Endothelial cell of umbilical vein (primary cell): ENCODE data around the gene RNF135. TPM values are rescaled to one million over a fixed set of nuclear protein-coding genes. Genes with fewer than 3 reads are reported as not detected.
A peak's percentile ranks its signal among the peaks of the same experiment; 100 is the strongest.

ENCODE experiments used
- Bru-seq: library from RNA; stranded (reverse); fragments of 400-500 nt; gene quantifications from one replicate; lab custom pipeline; 2021; lab: Mats Ljungman, UMichigan
- BruChase-seq, 2 experiments: library from RNA; stranded (reverse); fragments of 400-500 nt; gene quantifications; one replicate each; lab custom pipeline; 2021; lab: Mats Ljungman, UMichigan
- BruUV-seq: library from RNA; stranded (reverse); fragments of 400-500 nt; replicated peaks from 2 replicates; lab custom pipeline; 2021; lab: Mats Ljungman, UMichigan
- CTCF ChIA-PET: fragments of 300-600, 350-600 bp; sonication (Branson Sonifier 250); formaldehyde crosslinking; loops from one replicate; lab custom pipeline; 2021; ENCODE audit warnings: antibody characterized with exemption, inconsistent platforms; lab: Charles Lee
- POLR2A ChIA-PET: fragments of 300-600, 350-600 bp; sonication (Branson Sonifier 250); formaldehyde crosslinking; loops from one replicate; lab custom pipeline; 2021; ENCODE audit warnings: antibody characterized with exemption, inconsistent platforms; lab: Charles Lee
- DNase-seq: peaks from one replicate; pipeline ENCODE4 v3.0.0-alpha.2; 2011; ENCODE audit warnings: low read depth, low spot score
- FAIRE-seq: peaks from 2 replicates; lab custom pipeline; 2011; peaks lifted over from hg19 to GRCh38; lab: Jason Lieb, UNC
- H2AFZ ChIP-seq: 2 replicates; pipeline ENCODE4 v1.6.0; 2012; ENCODE audit warnings: low read depth, low read length, control low read depth, inconsistent platforms
- H3K27ac ChIP-seq: 2 replicates; pipeline ENCODE4 v1.5.1; 2011; ENCODE audit warnings: low read depth, mild to moderate bottlenecking, control low read depth, low read length, moderate library complexity; ENCODE audit not compliant: insufficient read depth
- H3K27me3 ChIP-seq, 2 experiments: 2 replicates each; pipeline versions ENCODE4 v1.6.0 to v1.6.1; 2011; ENCODE audit warnings: low read length in 2 of 2, mixed read lengths in 1 of 2; ENCODE audit not compliant: control insufficient read depth in 2 of 2, insufficient read depth in 2 of 2
- H3K36me3 ChIP-seq, 2 experiments: 2 replicates in 1 of 2; 3 replicates in 1 of 2; pipeline ENCODE4 v1.5.1; 2011; ENCODE audit warnings: low read length in 2 of 2, mild to moderate bottlenecking in 1 of 2, moderate library complexity in 1 of 2; ENCODE audit not compliant: control insufficient read depth in 2 of 2, insufficient read depth in 2 of 2; ENCODE audit errors: extremely low read depth in 1 of 2
- H3K4me1 ChIP-seq: 3 replicates; pipeline ENCODE4 v1.5.1; 2011; ENCODE audit warnings: mild to moderate bottlenecking, low read length; ENCODE audit not compliant: control insufficient read depth, insufficient read depth; ENCODE audit errors: extremely low read depth
- H3K4me2 ChIP-seq: 2 replicates; pipeline ENCODE4 v1.6.1; 2011; ENCODE audit warnings: low read length, control low read depth, mixed read lengths; ENCODE audit not compliant: insufficient read depth
- H3K4me3 ChIP-seq, 3 experiments: fragments of 200-600 bp in 1 of 3; sonication (generic), shearing (Covaris generic) in 1 of 3; replicated peaks in 1 of 3; 2 replicates each; pipeline ENCODE4 v1.5.1; 2011 to 2016; ENCODE audit warnings: control low read depth in 3 of 3, low read length in 3 of 3, mild to moderate bottlenecking in 2 of 3, inconsistent platforms in 1 of 3, low read depth in 1 of 3, moderate library complexity in 1 of 3; ENCODE audit not compliant: insufficient read depth in 1 of 3
- H3K79me2 ChIP-seq: 2 replicates; pipeline ENCODE4 v1.6.0; 2012; ENCODE audit warnings: low read length, inconsistent platforms; ENCODE audit not compliant: control insufficient read depth, insufficient read depth
- H3K9ac ChIP-seq: replicated peaks from 2 replicates; pipeline ENCODE3; 2011; ENCODE audit warnings: low read length, control low read depth; ENCODE audit not compliant: insufficient read depth; ENCODE audit errors: extremely low read depth
- H3K9me1 ChIP-seq: replicated peaks from 3 replicates; pipeline ENCODE4 v1.6.0; 2011; ENCODE audit warnings: mild to moderate bottlenecking, low read length; ENCODE audit not compliant: control insufficient read depth, insufficient read depth; ENCODE audit errors: extremely low read depth
- H3K9me3 ChIP-seq: replicated peaks from 2 replicates; pipeline ENCODE4 v1.5.1; 2012; ENCODE audit warnings: low read length, inconsistent platforms; ENCODE audit not compliant: control insufficient read depth, insufficient read depth
- H4K20me1 ChIP-seq: replicated peaks from 2 replicates; pipeline ENCODE3; 2011; ENCODE audit warnings: mild to moderate bottlenecking, low read length; ENCODE audit not compliant: control insufficient read depth, insufficient read depth; ENCODE audit errors: extremely low read depth
- JUN ChIP-seq: IDR thresholded peaks from 2 replicates; pipeline ENCODE4 v1.6.1; 2011; ENCODE audit warnings: borderline replicate concordance, low read depth; ENCODE audit not compliant: insufficient read length, insufficient read depth
- POLR2A ChIP-seq: IDR thresholded peaks from 2 replicates; pipeline ENCODE4 v1.6.1; 2012; ENCODE audit warnings: low read depth, mild to moderate bottlenecking, control low read depth, low read length
- POLR2AphosphoS5 ChIP-seq: IDR thresholded peaks from 2 replicates; pipeline ENCODE4 v1.6.1; 2012; ENCODE audit warnings: low read depth, mild to moderate bottlenecking, control low read depth, low read length, moderate library complexity; ENCODE audit not compliant: insufficient read depth
- dilution Hi-C: fragments of 300-500 bp; cut with MboI; formaldehyde crosslinking; loops from one replicate; pipeline ENCODE4 v1.15.0; 2019; ENCODE audit warnings: low sequenced_read_pairs; ENCODE audit not compliant: extremely low pct_ligation_motif_present
- intact Hi-C: fragments of 100-400 bp; cut with micrococcal nuclease; formaldehyde crosslinking; loops from one replicate; pipeline ENCODE4 v1.10.0; 2022
- long read RNA-seq: library from polyadenylated mRNA; stranded (forward); transcript quantifications from one replicate; pipeline ENCODE4 v2.0.0, GENCODE V29; 2021
- polyA minus RNA-seq, 3 experiments: library from RNA; depleted of rRNA, polyadenylated mRNA; stranded (reverse); fragments of >200 nt; gene quantifications; 1 replicate in 1 of 3; 2 replicates in 2 of 3; pipeline ENCODE4 v1.2.3, GENCODE V29; 2011
- polyA plus RNA-seq, 4 experiments: library from polyadenylated mRNA; depleted of rRNA in 3 of 4; stranded (reverse) in 3 of 4; unstranded in 1 of 4; fragments of >200 nt; gene quantifications; 2 replicates each; pipeline versions ENCODE4 v1.2.1 to v1.2.3, GENCODE V29; 2011 to 2012; ENCODE audit warnings: missing spikeins in 1 of 4
- total RNA-seq: library from RNA; stranded (reverse); gene quantifications from 2 replicates; pipeline ENCODE4 v1.2.3, GENCODE V29; 2021
- TF ChIP-seq, protein P1 (sequence below): IDR thresholded peaks from 2 replicates; pipeline ENCODE4 v1.6.1; 2011; ENCODE audit not compliant: insufficient read depth, insufficient read length
- TF ChIP-seq, protein P2 (sequence below), 2 donors: IDR thresholded peaks; 1 replicate in 1 of 2; 2 replicates in 1 of 2; pipeline ENCODE4 v1.5.1; 2011; ENCODE audit warnings: low read length in 2 of 2, mild to moderate bottlenecking in 2 of 2, moderate library complexity in 2 of 2, control low read depth in 1 of 2, inconsistent platforms in 1 of 2, low read depth in 1 of 2; ENCODE audit not compliant: insufficient read depth in 1 of 2; ENCODE audit errors: extremely low read depth in 1 of 2

RNF135 gene, protein sequence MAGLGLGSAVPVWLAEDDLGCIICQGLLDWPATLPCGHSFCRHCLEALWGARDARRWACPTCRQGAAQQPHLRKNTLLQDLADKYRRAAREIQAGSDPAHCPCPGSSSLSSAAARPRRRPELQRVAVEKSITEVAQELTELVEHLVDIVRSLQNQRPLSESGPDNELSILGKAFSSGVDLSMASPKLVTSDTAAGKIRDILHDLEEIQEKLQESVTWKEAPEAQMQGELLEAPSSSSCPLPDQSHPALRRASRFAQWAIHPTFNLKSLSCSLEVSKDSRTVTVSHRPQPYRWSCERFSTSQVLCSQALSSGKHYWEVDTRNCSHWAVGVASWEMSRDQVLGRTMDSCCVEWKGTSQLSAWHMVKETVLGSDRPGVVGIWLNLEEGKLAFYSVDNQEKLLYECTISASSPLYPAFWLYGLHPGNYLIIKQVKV
- total RNA-seq = 11.6 and 11.7 TPM in 2 replicates
- 12.0 and 13.4 TPM in 2 replicates for polyA plus RNA-seq
- polyA plus RNA-seq (2011; cell fraction: cytosol; rRNA removed) = 12.8 and 13.8 TPM in 2 replicates
- 7.0 and 7.5 TPM in 2 replicates for polyA plus RNA-seq (2011; cell fraction: nucleus; rRNA removed)
- 13.4 and 16.8 TPM in 2 replicates for polyA plus RNA-seq (2012)
- polyA minus RNA-seq = 9.5 and 10.0 TPM in 2 replicates
- polyA minus RNA-seq (2011; cell fraction: cytosol; rRNA and poly(A)+ RNA removed) = 9.8 TPM
- 2.5 and 2.8 TPM in 2 replicates for polyA minus RNA-seq (2011; cell fraction: nucleus; rRNA and poly(A)+ RNA removed)
- percentile 57 among the genes with signal in this experiment for Bru-seq, nascent RNA
- BruChase-seq, experiment 1, labeled RNA remaining after a 6-hour chase = percentile 66 among the genes with signal in this experiment
- percentile 62 among the genes with signal in this experiment for BruChase-seq, experiment 2, labeled RNA remaining after a 2-hour chase
- long read RNA-seq, transcript RNF135-201 (4 exons, 1,905 nt) = minor isoform, 9 of 56 reads
- long read RNA-seq, transcript RNF135-202 (5 exons, 2,892 nt) = major isoform, 17 of 56 reads
- long read RNA-seq, partial matches to known transcripts = 25 of 56 reads
- long read RNA-seq, other reads (novel, unspliced or antisense) = 4 of 56 reads

DNA sequence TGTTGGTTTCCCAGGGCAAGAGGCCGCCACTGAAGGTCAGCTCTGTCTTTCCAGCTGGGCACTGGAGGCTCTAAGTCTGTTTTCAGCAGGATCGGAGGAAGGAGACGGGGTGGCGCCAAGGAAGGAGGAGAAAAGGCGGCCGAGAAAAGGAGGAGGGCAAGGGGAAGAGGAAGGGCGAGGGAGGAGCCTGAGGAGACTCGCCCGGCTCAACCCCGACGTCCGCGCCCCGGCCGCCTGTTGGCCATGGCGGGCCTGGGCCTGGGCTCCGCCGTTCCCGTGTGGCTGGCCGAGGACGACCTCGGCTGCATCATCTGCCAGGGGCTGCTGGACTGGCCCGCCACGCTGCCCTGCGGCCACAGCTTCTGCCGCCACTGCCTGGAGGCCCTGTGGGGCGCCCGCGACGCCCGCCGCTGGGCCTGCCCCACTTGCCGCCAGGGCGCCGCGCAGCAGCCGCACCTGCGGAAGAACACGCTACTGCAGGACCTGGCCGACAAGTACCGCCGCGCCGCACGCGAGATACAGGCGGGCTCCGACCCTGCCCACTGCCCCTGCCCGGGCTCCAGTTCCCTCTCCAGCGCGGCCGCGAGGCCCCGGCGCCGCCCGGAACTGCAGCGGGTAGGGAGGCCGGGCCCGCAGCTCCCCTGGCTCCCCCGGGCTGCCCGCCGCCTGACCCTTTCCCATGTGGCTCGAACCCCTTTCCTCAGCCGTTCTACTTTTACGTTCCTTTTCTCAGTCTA, at the start of gene RNF135:
Gene RNF135, plus strand, starts transcription at position 209 of the 737 bp plus-strand sequence. Its CDS starts 35 bp downstream, at position 244.
- H3K9me1 ChIP-seq = no peaks in the 10 kb centered on the region
- no TSS peak for BruUV-seq
- H2AFZ ChIP-seq = peak within 1 kb of the TSS; percentile 91
- peak; percentile 84 for DNase-seq
- dilution Hi-C loops (no loop called here), intact Hi-C loops (loop anchor here (1.0 to 2.0 kb wide), 2 partner anchors 37 to 64 kb away; partner anchors contain the start of gene TEFM)
- CTCF ChIA-PET = interaction anchor here (0.6 to 1.6 kb wide), 6 partner anchors 11 to 246 kb away, joined by 3 to 4 read pairs (median 3); partner anchors contain the start of gene TEFM
- TF ChIP-seq, protein P1, sequence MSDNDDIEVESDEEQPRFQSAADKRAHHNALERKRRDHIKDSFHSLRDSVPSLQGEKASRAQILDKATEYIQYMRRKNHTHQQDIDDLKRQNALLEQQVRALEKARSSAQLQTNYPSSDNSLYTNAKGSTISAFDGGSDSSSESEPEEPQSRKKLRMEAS = no peak
- TF ChIP-seq, protein P2, sequence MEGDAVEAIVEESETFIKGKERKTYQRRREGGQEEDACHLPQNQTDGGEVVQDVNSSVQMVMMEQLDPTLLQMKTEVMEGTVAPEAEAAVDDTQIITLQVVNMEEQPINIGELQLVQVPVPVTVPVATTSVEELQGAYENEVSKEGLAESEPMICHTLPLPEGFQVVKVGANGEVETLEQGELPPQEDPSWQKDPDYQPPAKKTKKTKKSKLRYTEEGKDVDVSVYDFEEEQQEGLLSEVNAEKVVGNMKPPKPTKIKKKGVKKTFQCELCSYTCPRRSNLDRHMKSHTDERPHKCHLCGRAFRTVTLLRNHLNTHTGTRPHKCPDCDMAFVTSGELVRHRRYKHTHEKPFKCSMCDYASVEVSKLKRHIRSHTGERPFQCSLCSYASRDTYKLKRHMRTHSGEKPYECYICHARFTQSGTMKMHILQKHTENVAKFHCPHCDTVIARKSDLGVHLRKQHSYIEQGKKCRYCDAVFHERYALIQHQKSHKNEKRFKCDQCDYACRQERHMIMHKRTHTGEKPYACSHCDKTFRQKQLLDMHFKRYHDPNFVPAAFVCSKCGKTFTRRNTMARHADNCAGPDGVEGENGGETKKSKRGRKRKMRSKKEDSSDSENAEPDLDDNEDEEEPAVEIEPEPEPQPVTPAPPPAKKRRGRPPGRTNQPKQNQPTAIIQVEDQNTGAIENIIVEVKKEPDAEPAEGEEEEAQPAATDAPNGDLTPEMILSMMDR (IDR thresholded peaks at IDR 0.05; ENCODE audit: extremely low read depth in 1 of 2, insufficient read depth in 1 of 2, low read depth in 1 of 2, low read length in 2 of 2) = peak in 1 of 2 donors; percentile 13
- TF ChIP-seq POLR2AphosphoS5 (peak; percentile 99), POLR2A (peak; percentile 99), JUN (no peak)
- peak within 1 kb of the TSS; percentile 48 to 84 (median 72) for H3K4me3 ChIP-seq
- H3K27me3 ChIP-seq = no peaks in the 10 kb centered on the region
- peak within 1 kb of the TSS; percentile 81 for H3K9ac ChIP-seq
- H3K36me3 ChIP-seq = no peaks in the 10 kb centered on the region
- H4K20me1 ChIP-seq = no peaks in the 10 kb centered on the region
- H3K4me2 ChIP-seq = peak within 1 kb of the TSS; percentile 91
- peaks cover 10% of the 10 kb centered on the region for H3K4me1 ChIP-seq
- FAIRE-seq = peak; percentile 88
- no peaks in the 10 kb centered on the region for H3K9me3 ChIP-seq
- POLR2A ChIA-PET = no interaction called here
- peak within 1 kb of the TSS; percentile 76 for H3K27ac ChIP-seq
- H3K79me2 ChIP-seq = peaks cover 8% of the 10 kb centered on the region
